ENCODE measurements around the gene DNTTIP2.
A peak's percentile ranks its signal among the peaks of the same experiment; 100 is the strongest.
"Not testable (repeated sequence)": the region's sequence is repeated elsewhere in the genome, so short reads cannot be mapped to it uniquely, and the experiment has no call there.

DNTTIP2 gene

GRCh38 chr1:93876244-93876643 lies 2.8 kb downstream of the DNTTIP2 start:
- no peak for DNase-seq (ENCODE audit: low read depth)

GRCh38 chr1:93874025-93874651 lies 4.9 kb downstream of the DNTTIP2 start:
- DNase-seq (ENCODE audit: low read depth), result peak; percentile 71

- no peak for DNase-seq (ENCODE audit: low read depth)
Measured at GRCh38 chr1:93871366-93871765, 7.6 kb downstream of the DNTTIP2 start.

- DNase-seq (ENCODE audit: low read depth), result no peak
Measured at GRCh38 chr1:93869653-93870052, 9.4 kb downstream of the DNTTIP2 start.

GRCh38 chr1:93868492-93868891 lies 10.5 kb downstream of the DNTTIP2 start:
- not testable (repeated sequence) for DNase-seq (ENCODE audit: low read depth)

- no peak for DNase-seq (ENCODE audit: low read depth)
Measured at GRCh38 chr1:93865253-93865652, 13.8 kb downstream of the DNTTIP2 start.

GRCh38 chr1:93864175-93864574 lies 14.8 kb downstream of the DNTTIP2 start:
- no peak for DNase-seq (ENCODE audit: low read depth)

GRCh38 chr1:93857653-93858052 lies 21.4 kb downstream of the DNTTIP2 start:
- not testable (repeated sequence) for DNase-seq (ENCODE audit: low read depth)

- not testable (repeated sequence) for DNase-seq (ENCODE audit: low read depth)
Measured at GRCh38 chr1:93855983-93856382, 23.0 kb downstream of the DNTTIP2 start.

- DNase-seq (ENCODE audit: low read depth), result no peak
Measured at GRCh38 chr1:93853940-93854339, 25.1 kb downstream of the DNTTIP2 start.

- no peak for DNase-seq (ENCODE audit: low read depth)
Measured at GRCh38 chr1:93851878-93852277, 27.1 kb downstream of the DNTTIP2 start.

GRCh38 chr1:93851327-93851712 lies 27.7 kb downstream of the DNTTIP2 start:
- DNase-seq (ENCODE audit: low read depth), result no peak

- DNase-seq (ENCODE audit: low read depth), result peak; percentile 47
Measured at GRCh38 chr1:93850687-93851326, 28.2 kb downstream of the DNTTIP2 start.

- no peak for DNase-seq (ENCODE audit: low read depth)
Measured at GRCh38 chr1:93848350-93848883, 30.6 kb downstream of the DNTTIP2 start.

- DNase-seq (ENCODE audit: low read depth), result peak; percentile 67
Measured at GRCh38 chr1:93847811-93848288, 31.2 kb downstream of the DNTTIP2 start.

- peak; percentile 75 for DNase-seq (ENCODE audit: low read depth)
Measured at GRCh38 chr1:93846992-93847810, 31.8 kb downstream of the DNTTIP2 start.

GRCh38 chr1:93846206-93846991 lies 32.6 kb downstream of the DNTTIP2 start:
- DNase-seq (ENCODE audit: low read depth), result peak; percentile 86

- peak; percentile 95 for DNase-seq (ENCODE audit: low read depth)
Measured at GRCh38 chr1:93845538-93846205, 33.3 kb downstream of the DNTTIP2 start.

GRCh38 chr1:93844262-93845045 lies 34.6 kb downstream of the DNTTIP2 start:
- peak; percentile 89 for DNase-seq (ENCODE audit: low read depth)

GRCh38 chr1:93842750-93843500 lies 36.1 kb downstream of the DNTTIP2 start:
- peak; percentile 44 for DNase-seq (ENCODE audit: low read depth)

Data from iris pigment epithelial cell (primary cell).